Ectodermal cell (in vitro differentiated cells): ENCODE measurements around the gene LSP1.

Experiments
- H3K27ac ChIP-seq: 2 replicates; pipeline ENCODE4 v1.7.0; 2013; ENCODE audit warnings: mild to moderate bottlenecking, low read depth, low read length; ENCODE audit not compliant: insufficient read depth, poor library complexity, severe bottlenecking
- H3K27me3 ChIP-seq: 2 replicates; pipeline ENCODE4 v1.7.0; 2013; ENCODE audit warnings: mild to moderate bottlenecking, low read length; ENCODE audit not compliant: insufficient read depth, control insufficient read depth, poor library complexity, severe bottlenecking
- H3K36me3 ChIP-seq: one replicate; pipeline ENCODE4 v1.7.0; 2013; ENCODE audit warnings: low read length; ENCODE audit not compliant: control insufficient read depth, insufficient read depth
- H3K4me1 ChIP-seq: one replicate; pipeline ENCODE4 v1.7.0; 2013; ENCODE audit warnings: low read length; ENCODE audit not compliant: control insufficient read depth, insufficient read depth
- H3K4me3 ChIP-seq: 2 replicates; pipeline ENCODE4 v1.7.0; 2013; ENCODE audit warnings: low read depth, low read length, control low read depth; ENCODE audit not compliant: insufficient read depth
- H3K9me3 ChIP-seq: 2 replicates; pipeline ENCODE4 v1.7.0; 2013; ENCODE audit warnings: mild to moderate bottlenecking, low read length, moderate library complexity; ENCODE audit not compliant: control insufficient read depth
- WGBS, 2 experiments: methylation state at CpG; one replicate each; pipeline ENCODE4 v1.1.7; 2013; ENCODE audit warnings: missing lambda C conversion rate in 2 of 2; 5-methylcytosine and 5-hydroxymethylcytosine counted together

LSP1 gene

DNA sequence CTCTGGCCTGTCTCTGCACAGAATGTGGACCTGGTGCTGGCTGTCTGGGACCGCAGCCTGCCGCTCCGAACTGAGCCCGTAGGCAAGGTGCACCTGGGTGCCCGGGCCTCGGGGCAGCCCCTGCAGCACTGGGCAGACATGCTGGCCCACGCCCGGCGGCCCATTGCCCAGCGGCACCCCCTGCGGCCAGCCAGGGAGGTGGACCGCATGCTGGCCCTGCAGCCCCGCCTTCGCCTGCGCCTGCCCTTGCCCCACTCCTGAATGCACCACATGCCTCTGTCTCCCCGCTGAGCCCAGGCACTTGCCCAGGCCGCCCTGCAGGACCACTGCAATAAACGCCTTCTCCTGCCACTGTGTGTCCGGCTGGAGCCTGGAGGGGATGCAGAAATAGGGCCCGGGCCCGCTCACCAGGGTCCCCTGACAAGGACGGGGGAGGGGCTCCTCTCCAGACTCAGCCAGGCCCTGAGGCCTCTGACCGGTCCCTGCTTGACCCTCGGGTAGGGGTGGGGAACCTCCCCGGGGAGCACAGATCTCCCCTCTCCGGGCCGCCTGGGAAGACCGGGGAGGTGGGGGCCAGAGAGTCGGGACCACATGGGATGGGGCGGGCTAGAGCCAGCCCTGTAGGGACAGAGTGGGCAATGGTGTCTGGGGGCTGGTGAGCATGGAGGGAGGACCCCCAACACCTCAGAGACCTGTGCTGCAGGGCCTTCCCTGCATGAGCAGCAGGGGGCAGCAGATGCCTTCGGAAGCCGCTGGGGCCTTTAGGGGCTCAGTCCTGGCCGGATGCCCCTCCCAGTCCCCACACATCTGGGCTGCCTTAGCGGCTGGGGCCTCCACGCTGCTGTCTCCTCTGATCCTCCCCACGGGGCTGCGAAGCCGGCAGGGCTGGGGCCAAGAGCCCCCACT lies 15.5 kb upstream of the LSP1 start:
- Histone ChIP-seq H3K4me3 (no peak overlapping the region), H3K27me3 (peaks cover 11% of the 10 kb centered on the region), H3K36me3 (no peaks in the 10 kb centered on the region), H3K9me3 (no peaks in the 10 kb centered on the region), H3K27ac (no peak overlapping the region), H3K4me1 (no peaks in the 10 kb centered on the region)
- WGBS, 2 experiments = 65 to 66% methylated on average over 38 of the region's 38 CpGs

- Histone ChIP-seq H3K4me1 (no peaks in the 10 kb centered on the region), H3K9me3 (no peaks in the 10 kb centered on the region), H3K27ac (no peak overlapping the region), H3K36me3 (no peaks in the 10 kb centered on the region), H3K27me3 (peaks cover 5% of the 10 kb centered on the region), H3K4me3 (no peak overlapping the region)
- 86% methylated on average over 17 of the region's 17 CpGs for WGBS, 2 experiments
Observed at GRCh38 chr11:1838077-1838425, 14.8 kb upstream of the LSP1 start.

GRCh38 chr11:1838426-1839144 lies 14.3 kb upstream of the LSP1 start, which contains the start of gene TNNI2:
TNNI2 (plus strand) TSS chr11:1838981; CDS start chr11:1839697, 716 bp downstream.
- Histone ChIP-seq H3K27me3 (no peaks in the 10 kb centered on the region), H3K4me3 (no peak within 1 kb of the TSS), H3K4me1 (no peaks in the 10 kb centered on the region), H3K9me3 (no peaks in the 10 kb centered on the region), H3K36me3 (no peaks in the 10 kb centered on the region), H3K27ac (no peak within 1 kb of the TSS)
- 93% methylated on average over 32 of the region's 32 CpGs for WGBS, 2 experiments

GRCh38 chr11:1839204-1839923 lies 13.5 kb upstream of the LSP1 start:
- Histone ChIP-seq H3K27me3 (no peaks in the 10 kb centered on the region), H3K4me3 (no peak overlapping the region), H3K9me3 (no peaks in the 10 kb centered on the region), H3K36me3 (no peaks in the 10 kb centered on the region), H3K4me1 (no peaks in the 10 kb centered on the region), H3K27ac (no peak overlapping the region)
- WGBS, 2 experiments = 86 to 91% methylated on average over 11 to 12 of the region's 12 CpGs

DNA sequence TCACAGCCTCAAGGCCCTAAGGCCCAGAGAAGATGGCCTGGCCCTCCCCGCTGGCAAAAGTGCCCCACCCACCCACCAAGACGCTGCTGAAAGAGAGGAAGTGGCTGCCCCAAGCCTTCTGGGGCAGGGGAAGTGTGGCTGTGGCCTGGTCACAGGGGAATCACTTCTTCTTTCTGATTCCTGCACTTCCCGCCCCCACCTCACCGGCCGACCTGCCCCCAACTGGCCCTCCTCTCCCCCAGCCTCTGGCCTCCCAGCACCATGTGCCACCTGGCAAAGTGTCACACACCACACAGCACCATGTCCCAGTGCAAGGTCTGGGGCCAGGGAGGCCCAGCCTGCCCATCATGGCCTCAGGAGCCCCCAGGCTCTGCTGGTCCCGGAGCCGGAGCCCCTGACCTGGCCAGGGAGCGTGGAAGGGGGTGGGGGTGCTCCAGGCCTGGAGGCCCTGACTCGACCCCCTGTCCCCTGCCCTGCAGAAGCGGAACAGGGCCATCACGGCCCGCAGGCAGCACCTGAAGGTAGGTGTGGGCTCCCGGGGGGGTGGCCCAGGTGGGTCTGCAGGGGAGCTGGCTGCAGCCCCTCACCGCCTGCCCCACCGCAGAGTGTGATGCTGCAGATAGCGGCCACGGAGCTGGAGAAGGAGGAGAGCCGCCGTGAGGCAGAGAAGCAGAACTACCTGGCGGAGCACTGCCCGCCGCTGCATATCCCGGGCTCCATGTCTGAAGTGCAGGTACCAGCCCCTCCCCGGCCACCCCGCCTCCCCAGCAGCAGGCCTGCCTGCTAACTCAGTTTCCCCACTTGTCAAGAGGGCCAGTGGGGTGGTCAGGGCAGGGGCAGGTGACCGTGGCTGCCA lies 12.7 kb upstream of the LSP1 start:
- WGBS, 2 experiments = 90 to 93% methylated on average over 26 of the region's 26 CpGs
- no peaks in the 10 kb centered on the region for H3K27me3 ChIP-seq
- no peaks in the 10 kb centered on the region for H3K36me3 ChIP-seq
- no peaks in the 10 kb centered on the region for H3K9me3 ChIP-seq
- H3K4me3 ChIP-seq = no peak overlapping the region
- H3K4me1 ChIP-seq = no peaks in the 10 kb centered on the region
- no peak overlapping the region for H3K27ac ChIP-seq

DNA sequence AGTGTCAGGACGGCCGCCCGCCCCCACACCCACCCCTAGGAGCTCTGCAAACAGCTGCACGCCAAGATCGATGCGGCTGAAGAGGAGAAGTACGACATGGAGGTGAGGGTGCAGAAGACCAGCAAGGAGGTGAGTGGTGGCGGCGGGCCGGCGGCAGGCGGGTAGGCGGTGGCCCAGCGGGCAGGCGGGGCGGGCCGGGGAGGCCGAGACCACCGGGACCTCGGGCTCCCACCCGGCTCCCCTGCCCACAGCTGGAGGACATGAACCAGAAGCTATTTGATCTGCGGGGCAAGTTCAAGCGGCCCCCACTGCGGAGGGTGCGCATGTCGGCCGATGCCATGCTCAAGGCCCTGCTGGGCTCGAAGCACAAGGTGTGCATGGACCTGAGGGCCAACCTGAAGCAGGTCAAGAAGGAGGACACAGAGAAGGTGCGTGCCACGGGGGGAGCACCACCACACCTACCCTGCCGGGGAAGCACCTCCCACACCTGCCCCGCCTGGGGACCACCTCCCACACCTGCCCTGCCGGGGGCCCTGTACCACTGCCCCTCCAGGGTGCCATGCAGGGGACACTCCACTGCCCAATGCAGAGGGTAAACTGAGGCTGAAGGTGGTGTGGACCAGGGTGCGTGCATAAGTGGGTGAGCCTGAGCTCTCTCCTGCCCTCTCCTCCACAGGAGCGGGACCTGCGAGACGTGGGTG lies 12.0 kb upstream of the LSP1 start:
- no peak overlapping the region for H3K4me3 ChIP-seq
- no peak overlapping the region for H3K27ac ChIP-seq
- no peaks in the 10 kb centered on the region for H3K36me3 ChIP-seq
- no peaks in the 10 kb centered on the region for H3K27me3 ChIP-seq
- H3K4me1 ChIP-seq = no peaks in the 10 kb centered on the region
- no peaks in the 10 kb centered on the region for H3K9me3 ChIP-seq
- WGBS, 2 experiments = 93% methylated on average over 37 of the region's 37 CpGs

DNA sequence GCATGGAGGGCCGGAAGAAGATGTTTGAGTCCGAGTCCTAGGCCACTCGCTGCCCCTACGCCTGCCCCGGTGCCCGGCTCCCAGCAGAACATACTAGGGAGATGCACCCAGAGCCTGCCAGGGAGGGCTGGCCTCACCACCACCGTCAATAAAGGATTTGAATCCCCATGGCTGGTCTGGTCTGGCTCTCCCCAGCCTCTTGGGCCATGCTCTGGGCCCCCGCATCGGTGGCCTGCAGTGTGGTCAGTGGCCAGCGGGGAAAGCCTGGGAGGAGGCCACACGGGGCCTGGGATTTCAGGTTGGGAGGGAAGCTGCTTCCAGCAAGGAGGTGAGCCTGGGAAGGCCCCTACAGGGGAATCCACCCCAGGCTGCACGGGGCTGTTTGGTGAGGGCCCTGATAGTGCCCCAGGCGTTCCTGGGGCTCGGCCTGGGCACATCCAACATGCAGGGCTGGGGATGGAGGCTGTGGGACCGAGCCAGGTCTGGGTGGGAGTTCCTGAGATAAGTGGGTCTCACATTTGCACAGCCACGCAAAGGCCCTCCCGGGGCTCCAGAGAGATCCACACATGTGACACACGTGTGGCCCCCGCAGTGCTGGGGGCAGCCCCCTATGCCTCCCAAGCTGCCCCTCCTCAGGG lies 11.3 kb upstream of the LSP1 start:
- WGBS, 2 experiments = 93 to 94% methylated on average over 19 of the region's 19 CpGs
- no peaks in the 10 kb centered on the region for H3K27me3 ChIP-seq
- H3K27ac ChIP-seq = no peak overlapping the region
- H3K36me3 ChIP-seq = no peaks in the 10 kb centered on the region
- H3K4me3 ChIP-seq = no peak overlapping the region
- H3K9me3 ChIP-seq = no peaks in the 10 kb centered on the region
- no peaks in the 10 kb centered on the region for H3K4me1 ChIP-seq

DNA sequence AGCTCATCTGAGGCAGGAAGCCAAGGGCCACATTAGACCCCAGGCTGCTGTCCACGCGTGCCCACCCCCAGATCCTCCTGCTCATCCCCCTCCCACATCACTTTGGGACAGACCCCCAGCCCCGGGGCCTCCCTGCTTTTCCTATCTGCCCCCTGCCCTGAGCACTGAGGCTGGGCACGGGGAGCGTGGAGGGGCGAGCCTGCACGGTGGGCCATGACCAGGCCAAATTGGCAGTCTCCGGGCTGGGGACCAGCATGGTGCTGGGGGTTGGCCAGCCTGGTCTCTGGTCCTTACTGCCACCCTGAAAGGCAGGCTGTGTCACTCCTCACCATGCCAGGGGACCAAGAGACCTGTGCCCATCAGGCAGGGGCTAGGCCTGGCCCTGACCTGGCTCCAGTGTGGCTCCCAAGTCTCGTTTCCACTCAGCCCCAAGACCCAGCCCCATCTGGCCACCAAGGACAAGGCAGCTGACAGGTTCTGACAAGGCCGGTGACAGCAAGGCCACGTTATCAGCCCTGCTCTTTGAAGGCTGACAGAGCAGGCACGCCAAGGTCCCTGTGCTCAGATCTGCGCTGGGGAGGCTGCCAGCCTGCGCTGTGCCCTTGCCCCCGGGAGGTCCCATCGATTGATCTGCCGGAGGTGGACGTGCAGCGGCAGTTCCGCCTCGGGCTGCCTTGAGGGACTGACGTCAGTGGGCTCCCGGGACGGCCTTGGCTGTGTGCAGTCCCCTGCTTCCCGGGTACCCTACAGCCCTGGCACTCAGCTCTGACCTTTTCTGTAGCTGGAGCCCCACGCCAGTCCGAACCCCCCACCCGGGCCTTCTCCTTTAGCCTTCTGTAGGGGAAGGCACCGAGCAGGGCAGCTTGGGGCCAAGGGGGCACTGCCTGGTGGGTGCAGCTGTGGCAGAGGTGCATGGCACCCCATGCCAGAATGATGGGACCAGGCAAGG lies 10.5 kb upstream of the LSP1 start:
- Histone ChIP-seq H3K36me3 (no peaks in the 10 kb centered on the region), H3K27ac (no peak overlapping the region), H3K9me3 (no peaks in the 10 kb centered on the region), H3K27me3 (no peaks in the 10 kb centered on the region), H3K4me1 (no peaks in the 10 kb centered on the region), H3K4me3 (no peak overlapping the region)
- WGBS, 2 experiments = 92 to 94% methylated on average over 29 of the region's 29 CpGs
